ENCODE measurements around the gene SLC15A3. TPM values are rescaled to one million over a fixed set of nuclear protein-coding genes. Genes with fewer than 3 reads are reported as not detected.

The SLC15A3 gene
- total and polyA plus RNA-seq, 2 donors from 2014 or later = 26.6 to 27.0 TPM

- Histone ChIP-seq H3K36me3 (ENCODE audit: control insufficient read depth in 2 of 3, insufficient read depth in 3 of 3, low read length in 3 of 3) (peaks cover 0 to 9% (median 9%) of the 10 kb centered on the region in 3 donors), H3K9me3 (ENCODE audit: control insufficient read depth in 2 of 3, insufficient read depth in 1 of 3, low read length in 3 of 3) (no peaks in the 10 kb centered on the region), H3K4me3 (ENCODE audit: low read length in 3 of 3) (peak overlapping the region; percentile 90 to 95 (median 94)), H3K27ac (ENCODE audit: low read depth in 2 of 2, low read length in 2 of 2) (peak overlapping the region in 1 of 2 donors; percentile 58), H3K9ac (ENCODE audit: low read length in 3 of 3) (peak overlapping the region; percentile 46 to 92 (median 49)), H3K4me1 (ENCODE audit: control insufficient read depth in 2 of 3, insufficient read depth in 2 of 3, low read depth in 1 of 3, low read length in 3 of 3) (peaks cover 3 to 18% (median 6%) of the 10 kb centered on the region in 3 donors), H3K27me3 (ENCODE audit: control insufficient read depth, insufficient read depth, low read length) (no peaks in the 10 kb centered on the region)
- FAIRE-seq = no peak
- peak; percentile 70 to 90 (median 80) for DNase-seq
- intact Hi-C loops (cut with DNase I) = no loop called here
- TF ChIP-seq CTCF (IDR thresholded peaks at IDR 0.05; ENCODE audit: borderline replicate concordance, extremely low read depth, insufficient read depth) = peak; percentile 38
Measured at GRCh38 chr11:60915248-60915914, 36.6 kb downstream of the SLC15A3 start.

GRCh38 chr11:60914633-60915247 lies 37.2 kb downstream of the SLC15A3 start:
- intact Hi-C loops (cut with DNase I) = no loop called here
- Histone ChIP-seq H3K4me3 (ENCODE audit: low read length in 3 of 3) (peak overlapping the region; percentile 90 to 95 (median 94)), H3K9me3 (ENCODE audit: control insufficient read depth in 2 of 3, insufficient read depth in 1 of 3, low read length in 3 of 3) (no peaks in the 10 kb centered on the region), H3K27ac (ENCODE audit: low read depth in 2 of 2, low read length in 2 of 2) (peak overlapping the region; percentile 95 to 98), H3K4me1 (ENCODE audit: control insufficient read depth in 2 of 3, insufficient read depth in 2 of 3, low read depth in 1 of 3, low read length in 3 of 3) (peaks cover 3 to 18% (median 6%) of the 10 kb centered on the region in 3 donors), H3K36me3 (ENCODE audit: control insufficient read depth in 2 of 3, insufficient read depth in 3 of 3, low read length in 3 of 3) (peaks cover 0 to 3% (median 2%) of the 10 kb centered on the region in 3 donors), H3K9ac (ENCODE audit: low read length in 3 of 3) (peak overlapping the region; percentile 91 to 92 (median 92)), H3K27me3 (ENCODE audit: control insufficient read depth, insufficient read depth, low read length) (no peaks in the 10 kb centered on the region)
- no peak for TF ChIP-seq CTCF (IDR thresholded peaks at IDR 0.05; ENCODE audit: borderline replicate concordance, extremely low read depth, insufficient read depth)
- no peak for FAIRE-seq
- DNase-seq = peak; percentile 26 to 87 (median 55)

- peak within 1 kb of the TSS; percentile 91 to 92 (median 92) for H3K9ac ChIP-seq (ENCODE audit: low read length in 3 of 3)
- H3K27ac ChIP-seq (ENCODE audit: low read depth in 2 of 2, low read length in 2 of 2) = peak within 1 kb of the TSS; percentile 95 to 98
- DNase-seq (peak; percentile 90 to 96 (median 95)), FAIRE-seq (no peak)
- H3K36me3 ChIP-seq (ENCODE audit: control insufficient read depth in 2 of 3, insufficient read depth in 3 of 3, low read length in 3 of 3) = no peaks in the 10 kb centered on the region
- H3K4me1 ChIP-seq (ENCODE audit: control insufficient read depth in 2 of 3, insufficient read depth in 2 of 3, low read depth in 1 of 3, low read length in 3 of 3) = peaks cover 3 to 18% (median 6%) of the 10 kb centered on the region in 3 donors
- H3K4me3 ChIP-seq (ENCODE audit: low read length in 3 of 3) = peak within 1 kb of the TSS; percentile 90 to 95 (median 94)
- no peaks in the 10 kb centered on the region for H3K27me3 ChIP-seq (ENCODE audit: control insufficient read depth, insufficient read depth, low read length)
- no peaks in the 10 kb centered on the region for H3K9me3 ChIP-seq (ENCODE audit: control insufficient read depth in 2 of 3, insufficient read depth in 1 of 3, low read length in 3 of 3)
- no peak for TF ChIP-seq CTCF (IDR thresholded peaks at IDR 0.05; ENCODE audit: borderline replicate concordance, extremely low read depth, insufficient read depth)
- intact Hi-C loops (cut with DNase I) = no loop called here
Measured at GRCh38 chr11:60913793-60914632, 38.0 kb downstream of the SLC15A3 start, which contains the start of gene TMEM109. Gene TMEM109, plus strand, starts transcription at chr11:60914158. Its CDS starts 5,536 bp downstream, at chr11:60919694.

Data from kidney (tissue), 14 donors.